Loucy (cell line): ENCODE results near the gene NCAM1.

Experiments used
- EZH2phosphoT487 ChIP-seq: fragments of 200-600 bp; IDR thresholded peaks from 2 replicates; pipeline ENCODE4 v1.6.1; 2018; ENCODE audit warnings: antibody characterized with exemption, mild to moderate bottlenecking, moderate library complexity, borderline replicate concordance
- TF ChIP-seq, protein P1 (sequence below): fragments of 200-600 bp; sonication (generic); conservative IDR thresholded peaks from 2 replicates; pipeline ENCODE4 v1.5.1; 2014; ENCODE audit warnings: mild to moderate bottlenecking, antibody characterized with exemption, low read length

- TF ChIP-seq, protein P1, sequence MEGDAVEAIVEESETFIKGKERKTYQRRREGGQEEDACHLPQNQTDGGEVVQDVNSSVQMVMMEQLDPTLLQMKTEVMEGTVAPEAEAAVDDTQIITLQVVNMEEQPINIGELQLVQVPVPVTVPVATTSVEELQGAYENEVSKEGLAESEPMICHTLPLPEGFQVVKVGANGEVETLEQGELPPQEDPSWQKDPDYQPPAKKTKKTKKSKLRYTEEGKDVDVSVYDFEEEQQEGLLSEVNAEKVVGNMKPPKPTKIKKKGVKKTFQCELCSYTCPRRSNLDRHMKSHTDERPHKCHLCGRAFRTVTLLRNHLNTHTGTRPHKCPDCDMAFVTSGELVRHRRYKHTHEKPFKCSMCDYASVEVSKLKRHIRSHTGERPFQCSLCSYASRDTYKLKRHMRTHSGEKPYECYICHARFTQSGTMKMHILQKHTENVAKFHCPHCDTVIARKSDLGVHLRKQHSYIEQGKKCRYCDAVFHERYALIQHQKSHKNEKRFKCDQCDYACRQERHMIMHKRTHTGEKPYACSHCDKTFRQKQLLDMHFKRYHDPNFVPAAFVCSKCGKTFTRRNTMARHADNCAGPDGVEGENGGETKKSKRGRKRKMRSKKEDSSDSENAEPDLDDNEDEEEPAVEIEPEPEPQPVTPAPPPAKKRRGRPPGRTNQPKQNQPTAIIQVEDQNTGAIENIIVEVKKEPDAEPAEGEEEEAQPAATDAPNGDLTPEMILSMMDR, result no peak
- no peak for TF ChIP-seq EZH2phosphoT487
Measured at GRCh38 chr11:113022262-113022661, 61.0 kb downstream of the NCAM1 start.
